Kidney (tissue), 14 donors: ENCODE results near the gene KCNH4. TPM values are rescaled to one million over a fixed set of nuclear protein-coding genes. Genes with fewer than 3 reads are reported as not detected.

Experiments used
- DNase-seq, 5 donors: peaks; one replicate each; pipeline ENCODE4 v3.0.0-alpha.2; 2013 to 2020
- FAIRE-seq: peaks from 2 replicates; lab custom pipeline; 2012; peaks lifted over from hg19 to GRCh38; lab: Jason Lieb, UNC
- H3K27ac ChIP-seq, 2 donors: one replicate each; pipeline ENCODE4 v1.7.0; 2013; ENCODE audit warnings: low read depth in 2 of 2, low read length in 2 of 2, inconsistent platforms in 1 of 2
- H3K27me3 ChIP-seq: one replicate; pipeline ENCODE4 v1.7.1; 2013; ENCODE audit warnings: low read length, inconsistent platforms; ENCODE audit not compliant: control insufficient read depth, insufficient read depth
- H3K36me3 ChIP-seq, 3 donors: one replicate each; pipeline versions ENCODE4 v1.7.0 to v1.7.1; 2013; ENCODE audit warnings: low read length in 3 of 3, control low read depth in 1 of 3, inconsistent platforms in 1 of 3; ENCODE audit not compliant: insufficient read depth in 3 of 3, control insufficient read depth in 2 of 3
- H3K4me1 ChIP-seq, 3 donors: one replicate each; pipeline versions ENCODE4 v1.7.0 to v1.7.1; 2013; ENCODE audit warnings: low read length in 3 of 3, inconsistent platforms in 1 of 3, low read depth in 1 of 3; ENCODE audit not compliant: control insufficient read depth in 2 of 3, insufficient read depth in 2 of 3
- H3K4me3 ChIP-seq, 3 donors: one replicate each; pipeline versions ENCODE4 v1.7.0 to v1.8.1; 2013; ENCODE audit warnings: low read length in 3 of 3, control low read depth in 1 of 3, inconsistent platforms in 1 of 3
- H3K9ac ChIP-seq, 3 donors: one replicate each; pipeline versions ENCODE4 v1.7.0 to v1.7.1; 2013; ENCODE audit warnings: low read length in 3 of 3, control low read depth in 1 of 3, inconsistent platforms in 1 of 3
- H3K9me3 ChIP-seq, 3 donors: one replicate each; pipeline versions ENCODE4 v1.7.0 to v1.7.1; 2013; ENCODE audit warnings: low read length in 3 of 3, control low read depth in 1 of 3, inconsistent platforms in 1 of 3; ENCODE audit not compliant: control insufficient read depth in 2 of 3, insufficient read depth in 1 of 3
- intact Hi-C: fragments of 100-400 bp; cut with DNase I; formaldehyde crosslinking; loops from one replicate; pipeline ENCODE4 v1.11.1; 2022
- polyA plus RNA-seq: library from polyadenylated mRNA; stranded (reverse); fragments of 350-450 nt; fragmentation: Illumina TruSeq; extraction: RNeasy Lipid Tissue Mini Kit (QIAGEN cat#74804); gene quantifications from one replicate; pipeline ENCODE4 v1.2.3, GENCODE V29; 2014; ENCODE audit warnings: low read depth, low replicate concordance; ENCODE audit not compliant: insufficient read depth
- total RNA-seq: library from RNA; stranded (reverse); fragmentation: NEBNext Ultra II Directional; extraction: Animal tissue kit (Norgen Biotek cat#: 25700); gene quantifications from one replicate; pipeline ENCODE4 v1.2.1, GENCODE V29; 2021
- TF ChIP-seq, protein P1 (sequence below): IDR thresholded peaks from 3 replicates; pipeline ENCODE4 v1.5.1; 2012; ENCODE audit warnings: mild to moderate bottlenecking, moderate library complexity, borderline replicate concordance; ENCODE audit not compliant: insufficient read depth; ENCODE audit errors: extremely low read depth
- donor health status: control.
- donor health status: control.
- donor health status: control.
- donor health status: control.
- donor health status: control.
- donor health status: DM: yes; HTN: yes; CAD: no.
- donor health status: Normal renal cell carcinoma (clear cell type).

The KCNH4 gene
- total and polyA plus RNA-seq, 2 donors from 2014 or later, result 0.35 TPM; not detected in 1

DNA sequence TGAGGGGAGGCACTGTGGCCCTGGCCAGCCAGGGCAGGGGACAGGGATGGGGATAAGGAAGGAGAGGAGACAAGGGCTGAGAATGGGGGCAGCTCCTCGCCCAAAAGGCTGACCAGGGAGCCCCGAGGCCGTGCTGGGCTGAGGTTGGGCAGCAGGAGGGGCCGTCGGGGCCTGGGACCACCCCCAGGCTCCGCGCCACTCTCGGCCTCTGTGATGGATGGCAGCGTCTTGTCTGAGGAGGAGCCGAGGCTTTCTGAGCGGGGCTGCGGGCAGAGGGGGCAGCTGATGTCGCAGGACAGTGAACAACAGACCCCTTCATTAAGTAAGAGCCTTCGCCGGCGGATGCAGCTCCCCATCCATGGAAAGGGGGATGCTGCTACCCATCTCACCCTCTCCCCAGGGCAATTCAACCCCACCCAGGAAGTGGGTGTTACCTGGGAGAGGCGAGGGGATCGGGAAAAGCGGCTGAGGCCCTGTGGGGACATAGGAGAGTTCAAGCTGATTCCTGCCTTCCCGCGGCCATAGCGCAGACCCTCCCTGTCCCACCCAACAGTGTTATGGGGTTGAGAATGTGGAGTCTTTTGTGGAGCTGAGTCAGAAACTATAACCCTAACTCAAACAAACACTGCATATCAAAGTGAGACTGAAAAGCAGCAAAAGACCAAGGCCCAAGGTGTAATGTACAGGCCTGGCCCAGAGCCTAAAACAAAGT lies 17.1 kb downstream of the KCNH4 start:
- Histone ChIP-seq H3K27ac (no peak overlapping the region), H3K4me3 (no peak overlapping the region), H3K9me3 (no peaks in the 10 kb centered on the region), H3K9ac (no peak overlapping the region), H3K4me1 (no peaks in the 10 kb centered on the region), H3K27me3 (no peaks in the 10 kb centered on the region), H3K36me3 (no peaks in the 10 kb centered on the region)
- DNase-seq (no peak), FAIRE-seq (no peak)
- TF ChIP-seq, protein P1, sequence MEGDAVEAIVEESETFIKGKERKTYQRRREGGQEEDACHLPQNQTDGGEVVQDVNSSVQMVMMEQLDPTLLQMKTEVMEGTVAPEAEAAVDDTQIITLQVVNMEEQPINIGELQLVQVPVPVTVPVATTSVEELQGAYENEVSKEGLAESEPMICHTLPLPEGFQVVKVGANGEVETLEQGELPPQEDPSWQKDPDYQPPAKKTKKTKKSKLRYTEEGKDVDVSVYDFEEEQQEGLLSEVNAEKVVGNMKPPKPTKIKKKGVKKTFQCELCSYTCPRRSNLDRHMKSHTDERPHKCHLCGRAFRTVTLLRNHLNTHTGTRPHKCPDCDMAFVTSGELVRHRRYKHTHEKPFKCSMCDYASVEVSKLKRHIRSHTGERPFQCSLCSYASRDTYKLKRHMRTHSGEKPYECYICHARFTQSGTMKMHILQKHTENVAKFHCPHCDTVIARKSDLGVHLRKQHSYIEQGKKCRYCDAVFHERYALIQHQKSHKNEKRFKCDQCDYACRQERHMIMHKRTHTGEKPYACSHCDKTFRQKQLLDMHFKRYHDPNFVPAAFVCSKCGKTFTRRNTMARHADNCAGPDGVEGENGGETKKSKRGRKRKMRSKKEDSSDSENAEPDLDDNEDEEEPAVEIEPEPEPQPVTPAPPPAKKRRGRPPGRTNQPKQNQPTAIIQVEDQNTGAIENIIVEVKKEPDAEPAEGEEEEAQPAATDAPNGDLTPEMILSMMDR, result no peak
- intact Hi-C loops, result no loop called here

DNA sequence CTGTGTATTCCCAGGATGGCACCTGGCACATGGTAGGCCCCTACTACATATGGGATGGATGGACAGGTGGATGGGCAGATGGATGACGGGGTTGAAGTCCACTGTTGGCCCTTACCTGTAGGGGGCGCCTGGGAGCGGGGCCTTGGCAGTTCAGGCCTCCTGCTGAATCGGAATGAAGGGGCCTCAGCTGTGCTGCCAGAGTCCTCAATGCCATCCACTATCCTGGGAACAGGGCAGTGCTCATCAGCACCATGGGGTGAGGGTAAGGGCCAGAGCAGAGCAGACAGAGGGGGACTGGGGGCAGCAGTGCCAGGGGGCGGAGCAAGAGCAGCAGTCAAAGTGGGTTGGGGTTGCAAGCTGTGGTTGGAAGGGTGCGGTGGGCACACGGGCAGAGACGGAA lies 17.8 kb downstream of the KCNH4 start:
- Histone ChIP-seq H3K4me1 (no peaks in the 10 kb centered on the region), H3K4me3 (no peak overlapping the region), H3K36me3 (no peaks in the 10 kb centered on the region), H3K9ac (no peak overlapping the region), H3K27ac (no peak overlapping the region), H3K9me3 (no peaks in the 10 kb centered on the region), H3K27me3 (no peaks in the 10 kb centered on the region)
- FAIRE-seq (no peak), DNase-seq (no peak)
- intact Hi-C loops, result no loop called here
- TF ChIP-seq, protein P1, result peak; percentile 24

DNA sequence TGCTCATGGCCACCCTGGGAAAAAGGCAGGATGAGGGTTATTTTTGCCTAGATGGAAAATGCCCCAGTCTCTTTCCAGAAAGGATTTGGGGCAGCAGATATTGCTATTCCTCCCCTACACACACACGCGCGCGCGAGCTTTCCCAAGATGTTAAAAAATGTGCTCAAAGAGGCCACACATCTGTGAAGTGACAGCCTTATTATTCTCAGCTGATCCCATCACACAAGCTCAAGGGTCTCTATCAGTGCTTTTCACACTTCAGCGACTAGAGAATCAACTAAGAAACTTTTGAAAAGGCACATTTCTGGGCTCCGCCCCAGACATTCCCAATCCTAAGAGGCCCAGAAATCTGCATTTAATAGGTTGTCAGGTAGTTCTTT lies 20.4 kb downstream of the KCNH4 start:
- H3K36me3 ChIP-seq, result no peaks in the 10 kb centered on the region
- no peak overlapping the region for H3K9ac ChIP-seq
- H3K9me3 ChIP-seq, result no peaks in the 10 kb centered on the region
- H3K27ac ChIP-seq, result no peak overlapping the region
- no peak overlapping the region for H3K4me3 ChIP-seq
- no peak for FAIRE-seq
- TF ChIP-seq, protein P1, result no peak
- DNase-seq, result no peak
- intact Hi-C loops, result no loop called here
- H3K4me1 ChIP-seq, result peaks cover 0 to 3% (median 0%) of the 10 kb centered on the region in 3 donors
- no peaks in the 10 kb centered on the region for H3K27me3 ChIP-seq
